RWPE2 (cell line): ENCODE measurements around the gene MYH7.
A peak's percentile ranks its signal among the peaks of the same experiment; 100 is the strongest.

Experiments used
- ATAC-seq: fragments of 200-7000 bp; cut with Tn5 transposase; 3 replicates; pipeline ENCODE4 v1.9.1; 2021; ENCODE audit warnings: low read depth
- DNase-seq: peaks from one replicate; pipeline ENCODE4 v3.0.0-alpha.2; 2020; ENCODE audit warnings: low spot score
- H3K27ac ChIP-seq: fragments of 450-650 bp; 2 replicates; pipeline ENCODE4 v1.5.1; 2017; ENCODE audit warnings: mild to moderate bottlenecking; ENCODE audit not compliant: poor library complexity, severe bottlenecking
- H3K27me3 ChIP-seq: fragments of 250-450 bp; sonication (Bioruptor Pico); 2 replicates; pipeline ENCODE4 v1.5.1; 2021; ENCODE audit warnings: mild to moderate bottlenecking, moderate library complexity; ENCODE audit not compliant: insufficient read depth, poor library complexity, severe bottlenecking
- H3K36me3 ChIP-seq: fragments of 250-450 bp; sonication (Bioruptor Pico); 2 replicates; pipeline ENCODE4 v1.5.1; 2020; ENCODE audit warnings: low read depth, mild to moderate bottlenecking, moderate library complexity
- H3K4me1 ChIP-seq: fragments of 250-450 bp; sonication (Bioruptor Pico); 2 replicates; pipeline ENCODE4 v1.5.1; 2021; ENCODE audit warnings: mild to moderate bottlenecking, moderate library complexity; ENCODE audit not compliant: insufficient read depth, poor library complexity, severe bottlenecking
- H3K4me3 ChIP-seq: fragments of 250-450 bp; sonication (Bioruptor Pico); 2 replicates; pipeline ENCODE4 v1.5.1; 2021; ENCODE audit warnings: mild to moderate bottlenecking, moderate library complexity; ENCODE audit not compliant: severe bottlenecking
- H3K9me3 ChIP-seq: fragments of 250-450 bp; sonication (Bioruptor Pico); 2 replicates; pipeline ENCODE4 v1.5.1; 2021; ENCODE audit warnings: mild to moderate bottlenecking, moderate library complexity; ENCODE audit not compliant: severe bottlenecking
- CTCF ChIP-seq: fragments of 450-650 bp; IDR thresholded peaks from one replicate; pipeline ENCODE4 v1.5.1; 2017; ENCODE audit warnings: mild to moderate bottlenecking, moderate library complexity; ENCODE audit not compliant: poor library complexity, severe bottlenecking

Gene MYH7

GRCh38 chr14:23439107-23439835, 3.8 kb upstream of the MYH7 start:
- H3K27ac ChIP-seq = no peak overlapping the region
- DNase-seq (no peak), ATAC-seq (no peak)
- H3K27me3 ChIP-seq = no peaks in the 10 kb centered on the region
- H3K4me3 ChIP-seq = no peak overlapping the region
- TF ChIP-seq CTCF = no peak
- no peaks in the 10 kb centered on the region for H3K36me3 ChIP-seq
- no peaks in the 10 kb centered on the region for H3K9me3 ChIP-seq
- H3K4me1 ChIP-seq = no peaks in the 10 kb centered on the region

- H3K27me3 ChIP-seq = no peaks in the 10 kb centered on the region
- DNase-seq = no peak
- no peaks in the 10 kb centered on the region for H3K9me3 ChIP-seq
- TF ChIP-seq CTCF = no peak
- H3K4me1 ChIP-seq = no peaks in the 10 kb centered on the region
- H3K27ac ChIP-seq = no peak overlapping the region
- ATAC-seq = no peak
- no peaks in the 10 kb centered on the region for H3K36me3 ChIP-seq
- no peak overlapping the region for H3K4me3 ChIP-seq
These were observed 2.9 kb upstream of the MYH7 start for GRCh38 chr14:23438101-23438971.

GRCh38 chr14:23437133-23438100, 2.0 kb upstream of the MYH7 start:
- H3K36me3 ChIP-seq = no peaks in the 10 kb centered on the region
- H3K9me3 ChIP-seq = no peaks in the 10 kb centered on the region
- H3K4me3 ChIP-seq = no peak overlapping the region
- no peak overlapping the region for H3K27ac ChIP-seq
- no peaks in the 10 kb centered on the region for H3K27me3 ChIP-seq
- ATAC-seq = no peak
- peak; percentile 35 for DNase-seq
- TF ChIP-seq CTCF = no peak
- H3K4me1 ChIP-seq = no peaks in the 10 kb centered on the region

- Histone ChIP-seq H3K4me1 (no peaks in the 10 kb centered on the region), H3K27ac (no peak overlapping the region), H3K27me3 (no peaks in the 10 kb centered on the region), H3K4me3 (no peak overlapping the region), H3K36me3 (no peaks in the 10 kb centered on the region), H3K9me3 (no peaks in the 10 kb centered on the region)
- DNase-seq = no peak
- TF ChIP-seq CTCF = no peak
- no peak for ATAC-seq
These were observed 1.1 kb upstream of the MYH7 start for GRCh38 chr14:23436327-23437132.
